GM12878 (cell line): ENCODE data around the gene IGF1R. TPM values are rescaled to one million over a fixed set of nuclear protein-coding genes. Genes with fewer than 3 reads are reported as not detected.

Source experiments
- ATAC-seq: fragments of 200-7000 bp; cut with Tn5 transposase; 3 replicates; pipeline ENCODE4 v1.9.1; 2020; ENCODE audit warnings: mild to moderate bottlenecking, moderate library complexity
- BruUV-seq: library from RNA; stranded (reverse); fragments of 400-500 nt; replicated peaks from 2 replicates; lab custom pipeline; 2021; lab: Mats Ljungman, UMichigan
- CTCF ChIA-PET: fragments of 300-600 bp; sonication (Branson Sonifier 250); formaldehyde crosslinking; extraction: SDS; loops from one replicate; lab custom pipeline; 2021; ENCODE audit warnings: inconsistent platforms; lab: Yijun Ruan, JAX
- POLR2A ChIA-PET: fragments of 350-600 bp; formaldehyde crosslinking; extraction: SDS; loops from one replicate; lab custom pipeline; 2021; ENCODE audit warnings: inconsistent platforms; lab: Charles Lee
- RAD21 ChIA-PET: fragments of 300-600 bp; sonication (Branson Sonifier 250); formaldehyde crosslinking; loops from one replicate; lab custom pipeline; 2023; ENCODE audit warnings: antibody characterized with exemption; ENCODE audit not compliant: unreplicated experiment; lab: Charles Lee
- SMC1A ChIA-PET: fragments of 300-600 bp; sonication (Branson Sonifier 250); formaldehyde crosslinking; loops from one replicate; lab custom pipeline; 2023; ENCODE audit not compliant: unreplicated experiment, uncharacterized antibody; lab: Charles Lee
- DNase-seq: peaks from one replicate; pipeline ENCODE4 v3.0.0-alpha.2; 2011; ENCODE audit warnings: low read depth, low spot score
- FAIRE-seq: peaks from 3 replicates; lab custom pipeline; 2011; peaks lifted over from hg19 to GRCh38; lab: Jason Lieb, UNC
- H2AFZ ChIP-seq: 2 replicates; pipeline ENCODE4 v1.6.0; 2011; ENCODE audit warnings: low read depth, low read length, control low read depth; ENCODE audit not compliant: control insufficient read depth
- H3K27ac ChIP-seq: 2 replicates; pipeline ENCODE4 v1.5.1; 2011; ENCODE audit warnings: control low read depth; ENCODE audit not compliant: control insufficient read depth, insufficient read depth
- H3K27me3 ChIP-seq, 2 experiments: replicated peaks in 1 of 2; 2 replicates each; pipeline versions ENCODE4 v1.6.0 to v1.6.1; 2011; ENCODE audit warnings: low read length in 1 of 2; ENCODE audit not compliant: control insufficient read depth in 2 of 2, insufficient read depth in 2 of 2
- H3K36me3 ChIP-seq, 2 experiments: 2 replicates each; pipeline ENCODE4 v1.5.1; 2011; ENCODE audit warnings: low read length in 1 of 2; ENCODE audit not compliant: control insufficient read depth in 2 of 2, insufficient read depth in 2 of 2
- H3K4me1 ChIP-seq: 2 replicates; pipeline ENCODE4 v1.6.1; 2011; ENCODE audit warnings: mild to moderate bottlenecking, low read length, moderate library complexity, mixed read lengths; ENCODE audit not compliant: control insufficient read depth, insufficient read depth
- H3K4me2 ChIP-seq: 2 replicates; pipeline ENCODE4 v1.6.0; 2011; ENCODE audit warnings: control low read depth; ENCODE audit not compliant: control insufficient read depth, insufficient read depth
- H3K4me3 ChIP-seq: fragments of 200-600 bp; sonication (generic); 2 replicates; pipeline ENCODE4 v1.5.1; 2016
- H3K79me2 ChIP-seq: 2 replicates; pipeline ENCODE4 v1.6.0; 2011; ENCODE audit warnings: low read length; ENCODE audit not compliant: control insufficient read depth, insufficient read depth
- H3K9ac ChIP-seq: 2 replicates; pipeline ENCODE4 v1.8.0; 2011; ENCODE audit warnings: low read length, control low read depth, mixed read lengths; ENCODE audit not compliant: control insufficient read depth, insufficient read depth
- H3K9me3 ChIP-seq: replicated peaks from 3 replicates; pipeline ENCODE4 v1.5.1; 2011; ENCODE audit warnings: mild to moderate bottlenecking, low read length; ENCODE audit not compliant: control insufficient read depth, insufficient read depth
- H4K20me1 ChIP-seq: 2 replicates; pipeline ENCODE4 v1.6.0; 2011; ENCODE audit not compliant: control insufficient read depth, insufficient read depth
- MYC ChIP-seq: IDR thresholded peaks from 2 replicates; pipeline ENCODE4 v1.6.1; 2011; ENCODE audit warnings: mild to moderate bottlenecking, low read length, moderate library complexity, inconsistent platforms; ENCODE audit not compliant: insufficient read depth, insufficient replicate concordance, insufficient read length, severe bottlenecking
- POLR2AphosphoS5 ChIP-seq: IDR thresholded peaks from 2 replicates; pipeline ENCODE4 v1.6.1; 2011; ENCODE audit warnings: mild to moderate bottlenecking, low read length, inconsistent platforms
- SIX5 ChIP-seq: IDR thresholded peaks from 2 replicates; pipeline ENCODE4 v1.6.1; 2011; ENCODE audit warnings: mild to moderate bottlenecking, low read depth, low read length, moderate library complexity; ENCODE audit not compliant: severe bottlenecking
- SKIL ChIP-seq: fragments of 450-650 bp; IDR thresholded peaks from 2 replicates; pipeline ENCODE4 v1.6.1; 2017; ENCODE audit warnings: mild to moderate bottlenecking, low read depth, inconsistent platforms; ENCODE audit not compliant: poor library complexity, severe bottlenecking
- TBL1XR1 ChIP-seq: IDR thresholded peaks from 2 replicates; pipeline ENCODE4 v1.6.1; 2012; ENCODE audit warnings: low read depth, low read length, improper control_type of control experiment
- YBX1 ChIP-seq: fragments of 450-650 bp; IDR thresholded peaks from 2 replicates; pipeline ENCODE4 v1.6.1; 2016; ENCODE audit warnings: antibody characterized with exemption
- YY1 ChIP-seq: IDR thresholded peaks from 2 replicates; pipeline ENCODE4 v1.6.1; 2011; ENCODE audit warnings: low read depth, mild to moderate bottlenecking, low read length
- ZBED1 ChIP-seq: IDR thresholded peaks from 2 replicates; pipeline ENCODE4 v1.6.1; 2016; ENCODE audit warnings: borderline replicate concordance
- ZNF217 ChIP-seq: fragments of 450-650 bp; IDR thresholded peaks from 2 replicates; pipeline ENCODE4 v1.6.1; 2017; ENCODE audit warnings: antibody characterized with exemption, mild to moderate bottlenecking
- ZNF274 ChIP-seq: IDR thresholded peaks from one replicate; pipeline ENCODE4 v1.8.0; 2011; ENCODE audit not compliant: insufficient read length, insufficient read depth
- ZSCAN29 ChIP-seq: fragments of 450-650 bp; IDR thresholded peaks from 2 replicates; pipeline ENCODE4 v1.6.1; 2017; ENCODE audit warnings: mild to moderate bottlenecking, moderate library complexity
- WGBS: methylation state at CpG from one replicate; pipeline ENCODE4 v1.1.6; 2016; ENCODE audit warnings: low lambda C conversion rate; ENCODE audit not compliant: insufficient replicate concordance, insufficient coverage; ENCODE audit errors: missing lambda C conversion rate; 5-methylcytosine and 5-hydroxymethylcytosine counted together
- in situ Hi-C: fragments of 300-500 bp; cut with MboI; formaldehyde crosslinking; loops from 9 replicates; pipeline ENCODE4 v1.14.3; 2018; ENCODE audit warnings: mixed read lengths
- intact Hi-C: fragments of 100-400 bp; cut with micrococcal nuclease; formaldehyde crosslinking; loops from one replicate; pipeline ENCODE4 v1.14.2; 2022; ENCODE audit not compliant: unreplicated experiment
- polyA plus RNA-seq, 11 experiments: library from polyadenylated mRNA; depleted of rRNA in 4 of 11; unstranded in 6 of 11; stranded (reverse) in 5 of 11; fragments of >200 nt; fragmentation: Nextera tagmentation in 4 of 11; fragmentation: Illumina TruSeq in 1 of 11; extraction: Ambion mirVana in 4 of 11; extraction: Trizol in 1 of 11; gene quantifications; 1 replicate in 1 of 11; 2 replicates in 10 of 11; pipeline versions ENCODE4 v1.2.1 to v1.2.3, GENCODE V29; 2011 to 2016; ENCODE audit warnings: inconsistent platforms in 2 of 11, missing spikeins in 2 of 11, low read depth in 1 of 11
- total RNA-seq, 4 experiments: library from RNA; depleted of rRNA in 3 of 4; stranded (reverse); fragments of >200 nt in 3 of 4; fragmentation: Illumina TruSeq in 1 of 4; extraction: Trizol in 1 of 4; gene quantifications; 2 replicates each; pipeline versions ENCODE4 v1.2.1 to v1.2.3, GENCODE V29; 2013 to 2021
- TF ChIP-seq, protein P1 (sequence below): fragments of 450-650 bp; IDR thresholded peaks from 2 replicates; pipeline ENCODE4 v1.6.1; 2014; ENCODE audit warnings: mild to moderate bottlenecking
- TF ChIP-seq, protein P2 (sequence below): fragments of 450-650 bp; formaldehyde crosslinking; IDR thresholded peaks from 2 replicates; pipeline ENCODE4 v1.5.0; 2022; ENCODE audit warnings: mild to moderate bottlenecking, missing genetic modification characterization

The IGF1R gene
- total and polyA plus RNA-seq, 10 of the 15 experiments (the other 5 are each of a cell fraction or from before 2014, with no cell fraction given) = 0.03 to 2.7 (median 0.66) TPM

DNA sequence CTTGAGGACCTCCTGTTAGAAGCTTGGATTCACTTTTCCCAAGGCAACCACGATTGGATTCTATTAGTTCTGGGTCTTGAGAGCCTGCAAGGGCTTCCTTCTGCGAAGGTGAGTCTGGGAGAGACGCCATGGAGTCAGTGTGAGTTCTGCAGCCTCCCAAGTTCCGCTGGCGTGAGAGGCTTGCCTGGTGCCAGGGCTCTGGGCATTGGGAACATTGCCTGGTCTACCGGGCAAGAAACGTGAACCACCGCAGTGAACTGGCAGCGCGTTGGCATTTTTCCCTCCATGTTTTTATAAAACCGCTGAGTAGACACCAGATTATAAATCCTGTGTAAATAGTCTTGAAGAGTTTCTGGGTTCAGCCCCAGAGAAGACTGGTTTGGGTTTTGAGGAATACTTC lies 160.9 kb downstream of the IGF1R start:
- RAD21 ChIA-PET = no interaction called here
- Histone ChIP-seq H3K4me2 (no peak overlapping the region), H3K36me3 (no peaks in the 10 kb centered on the region), H3K4me1 (no peaks in the 10 kb centered on the region), H3K9ac (no peak overlapping the region), H2AFZ (no peak overlapping the region)
- FAIRE-seq = no peak
- SMC1A ChIA-PET = no interaction called here
- POLR2A ChIA-PET = no interaction called here
- intact Hi-C loops (no loop called here), in situ Hi-C loops (no loop called here)
- TF ChIP-seq ZNF274 = no peak
- TF ChIP-seq YBX1 = no peak
- TF ChIP-seq YY1 = no peak
- TF ChIP-seq SKIL = no peak
- TF ChIP-seq MYC = no peak
- no peak for TF ChIP-seq ZBED1
- TF ChIP-seq, protein P1, sequence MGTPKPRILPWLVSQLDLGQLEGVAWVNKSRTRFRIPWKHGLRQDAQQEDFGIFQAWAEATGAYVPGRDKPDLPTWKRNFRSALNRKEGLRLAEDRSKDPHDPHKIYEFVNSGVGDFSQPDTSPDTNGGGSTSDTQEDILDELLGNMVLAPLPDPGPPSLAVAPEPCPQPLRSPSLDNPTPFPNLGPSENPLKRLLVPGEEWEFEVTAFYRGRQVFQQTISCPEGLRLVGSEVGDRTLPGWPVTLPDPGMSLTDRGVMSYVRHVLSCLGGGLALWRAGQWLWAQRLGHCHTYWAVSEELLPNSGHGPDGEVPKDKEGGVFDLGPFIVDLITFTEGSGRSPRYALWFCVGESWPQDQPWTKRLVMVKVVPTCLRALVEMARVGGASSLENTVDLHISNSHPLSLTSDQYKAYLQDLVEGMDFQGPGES = no peak
- TF ChIP-seq ZNF217 = no peak
- TF ChIP-seq SIX5 = no peak
- TF ChIP-seq ZSCAN29 = no peak
- TF ChIP-seq POLR2AphosphoS5 = no peak
- TF ChIP-seq TBL1XR1 = no peak
- TF ChIP-seq, protein P2, sequence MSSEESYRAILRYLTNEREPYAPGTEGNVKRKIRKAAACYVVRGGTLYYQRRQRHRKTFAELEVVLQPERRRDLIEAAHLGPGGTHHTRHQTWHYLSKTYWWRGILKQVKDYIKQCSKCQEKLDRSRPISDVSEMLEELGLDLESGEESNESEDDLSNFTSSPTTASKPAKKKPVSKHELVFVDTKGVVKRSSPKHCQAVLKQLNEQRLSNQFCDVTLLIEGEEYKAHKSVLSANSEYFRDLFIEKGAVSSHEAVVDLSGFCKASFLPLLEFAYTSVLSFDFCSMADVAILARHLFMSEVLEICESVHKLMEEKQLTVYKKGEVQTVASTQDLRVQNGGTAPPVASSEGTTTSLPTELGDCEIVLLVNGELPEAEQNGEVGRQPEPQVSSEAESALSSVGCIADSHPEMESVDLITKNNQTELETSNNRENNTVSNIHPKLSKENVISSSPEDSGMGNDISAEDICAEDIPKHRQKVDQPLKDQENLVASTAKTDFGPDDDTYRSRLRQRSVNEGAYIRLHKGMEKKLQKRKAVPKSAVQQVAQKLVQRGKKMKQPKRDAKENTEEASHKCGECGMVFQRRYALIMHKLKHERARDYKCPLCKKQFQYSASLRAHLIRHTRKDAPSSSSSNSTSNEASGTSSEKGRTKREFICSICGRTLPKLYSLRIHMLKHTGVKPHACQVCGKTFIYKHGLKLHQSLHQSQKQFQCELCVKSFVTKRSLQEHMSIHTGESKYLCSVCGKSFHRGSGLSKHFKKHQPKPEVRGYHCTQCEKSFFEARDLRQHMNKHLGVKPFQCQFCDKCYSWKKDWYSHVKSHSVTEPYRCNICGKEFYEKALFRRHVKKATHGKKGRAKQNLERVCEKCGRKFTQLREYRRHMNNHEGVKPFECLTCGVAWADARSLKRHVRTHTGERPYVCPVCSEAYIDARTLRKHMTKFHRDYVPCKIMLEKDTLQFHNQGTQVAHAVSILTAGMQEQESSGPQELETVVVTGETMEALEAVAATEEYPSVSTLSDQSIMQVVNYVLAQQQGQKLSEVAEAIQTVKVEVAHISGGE (CRISPR knock-in tag) = no peak
- TF ChIP-seq, all 136 proteins: peak for 0
- no TSS peak for BruUV-seq
- ATAC-seq (no peak), DNase-seq (no peak)
- CTCF ChIA-PET = no interaction called here
- H4K20me1 ChIP-seq = no peaks in the 10 kb centered on the region
- no peaks in the 10 kb centered on the region for H3K79me2 ChIP-seq
- WGBS = 65% methylated on average over 11 of the region's 11 CpGs
- H3K27me3 ChIP-seq = no peaks in the 10 kb centered on the region
- H3K4me3 ChIP-seq = no peak overlapping the region
- H3K9me3 ChIP-seq = no peaks in the 10 kb centered on the region
- no peak overlapping the region for H3K27ac ChIP-seq
